ENCODE measurements around the gene RPRD1A.
"Not testable (repeated sequence)": the region's sequence is repeated elsewhere in the genome, so short reads cannot be mapped to it uniquely, and the experiment has no call there.

DNA sequence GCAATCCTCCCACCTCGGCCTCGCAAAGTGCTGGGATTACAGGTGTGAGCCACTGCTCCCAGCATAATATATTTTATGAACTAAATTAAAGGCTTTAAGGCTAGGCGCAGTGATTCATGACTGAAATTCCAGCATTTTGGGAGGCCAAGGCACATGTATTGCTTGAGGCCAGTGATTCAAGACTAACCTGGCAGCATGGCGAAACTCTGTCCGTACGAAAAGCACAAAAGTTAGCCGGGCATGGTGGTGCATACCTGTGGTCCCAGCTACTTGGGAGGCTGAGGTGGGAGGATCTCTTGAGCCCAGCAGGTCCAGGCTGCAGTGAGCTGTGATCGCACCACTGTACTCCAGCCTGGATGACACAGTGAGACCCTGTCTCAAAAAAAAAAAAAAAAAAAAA, 5.0 kb upstream of the RPRD1A start:
- TF ChIP-seq EZH2phosphoT487 (IDR thresholded peaks at IDR 0.05; ENCODE audit: insufficient read depth, low read depth); EZH2 (IDR thresholded peaks at IDR 0.05; ENCODE audit: insufficient read depth, poor library complexity, severe bottlenecking): not testable (repeated sequence)
